K562 (cell line): ENCODE data around the gene PARPBP. TPM values are rescaled to one million over a fixed set of nuclear protein-coding genes. Genes with fewer than 3 reads are reported as not detected.

ENCODE experiments used
- ATAC-seq: fragments of 200-7000 bp; cut with Tn5 transposase; 3 replicates; pipeline ENCODE4 v1.9.1; 2020; ENCODE audit warnings: moderate library complexity
- BruUV-seq: library from RNA; stranded (reverse); fragments of 400-500 nt; replicated peaks from 2 replicates; lab custom pipeline; 2021; lab: Mats Ljungman, UMichigan
- CTCF ChIA-PET: fragments of 300-600 bp; formaldehyde crosslinking; extraction: SDS; loops from one replicate; lab custom pipeline; 2021; ENCODE audit warnings: low intra/inter-chr PET ratio; lab: Yijun Ruan, JAX
- POLR2A ChIA-PET: fragments of 300-600, 350-650 bp; sonication (Branson Sonifier 250); formaldehyde crosslinking; extraction: SDS; loops from one replicate; lab custom pipeline; 2021; ENCODE audit warnings: antibody characterized with exemption, inconsistent platforms; lab: Yijun Ruan, JAX
- DNase-seq, 4 experiments: peaks; one replicate each; pipeline versions ENCODE4 v3.0.0 to v3.0.0-alpha.2; 2011 to 2018; ENCODE audit warnings: low spot score in 3 of 4, mixed read lengths in 3 of 4; ENCODE audit errors: extremely low read depth in 1 of 4
- FAIRE-seq: peaks from 2 replicates; lab custom pipeline; 2011; peaks lifted over from hg19 to GRCh38; lab: Jason Lieb, UNC
- H2AFZ ChIP-seq: 2 replicates; pipeline ENCODE4 v1.6.0; 2011; ENCODE audit warnings: low read depth, low read length, control low read depth, inconsistent platforms
- H3K27ac ChIP-seq: fragments of 200-600 bp; 3 replicates; pipeline ENCODE4 v1.8.0; 2011; ENCODE audit warnings: low read depth, mild to moderate bottlenecking, control low read depth, inconsistent platforms, low read length, moderate library complexity, mixed read lengths; ENCODE audit errors: extremely low read depth
- H3K27me3 ChIP-seq, 2 experiments: fragments of 300-600 bp in 1 of 2; 2 replicates in 1 of 2; 3 replicates in 1 of 2; pipeline versions ENCODE4 v1.6.0 to v1.8.0; 2011; ENCODE audit warnings: inconsistent platforms in 2 of 2, low read length in 2 of 2, mild to moderate bottlenecking in 1 of 2, mixed read lengths in 1 of 2, moderate library complexity in 1 of 2; ENCODE audit not compliant: control insufficient read depth in 2 of 2, insufficient read depth in 2 of 2
- H3K36me3 ChIP-seq: fragments of 300-600 bp; 3 replicates; pipeline ENCODE4 v1.8.0; 2011; ENCODE audit warnings: mild to moderate bottlenecking, low read length, inconsistent platforms; ENCODE audit not compliant: control insufficient read depth, insufficient read depth
- H3K4me1 ChIP-seq, 2 experiments: fragments of 200-600 bp in 1 of 2; replicated peaks in 1 of 2; 2 replicates in 1 of 2; 3 replicates in 1 of 2; pipeline versions ENCODE4 v1.5.1 to v1.8.0; 2011; ENCODE audit warnings: inconsistent platforms in 2 of 2, low read length in 2 of 2, mild to moderate bottlenecking in 1 of 2, mixed read lengths in 1 of 2, moderate library complexity in 1 of 2; ENCODE audit not compliant: control insufficient read depth in 2 of 2, insufficient read depth in 2 of 2
- H3K4me2 ChIP-seq: 2 replicates; pipeline ENCODE4 v1.6.1; 2011; ENCODE audit warnings: low read length, control low read depth, inconsistent platforms, mixed read lengths; ENCODE audit not compliant: insufficient read depth
- H3K4me3 ChIP-seq: fragments of 200-600 bp; sonication (generic), shearing (Covaris generic); 2 replicates; pipeline ENCODE4 v1.5.1; 2016; ENCODE audit warnings: control low read depth, inconsistent platforms
- H3K79me2 ChIP-seq: fragments of 200-600 bp; 3 replicates; pipeline ENCODE4 v1.8.0; 2011; ENCODE audit warnings: low read length, inconsistent platforms; ENCODE audit not compliant: control insufficient read depth, insufficient read depth
- H3K9ac ChIP-seq, 2 experiments: 2 replicates each; pipeline versions ENCODE4 v1.6.0 to v1.6.1; 2011; ENCODE audit warnings: low read depth in 2 of 2, low read length in 2 of 2, control low read depth in 1 of 2, inconsistent platforms in 1 of 2, mild to moderate bottlenecking in 1 of 2, mixed read lengths in 1 of 2; ENCODE audit not compliant: insufficient read depth in 1 of 2
- H3K9me1 ChIP-seq: one replicate; pipeline ENCODE4 v1.6.0; 2011; ENCODE audit warnings: inconsistent platforms, mild to moderate bottlenecking, low read length, moderate library complexity; ENCODE audit not compliant: control insufficient read depth, insufficient read depth
- H3K9me3 ChIP-seq: replicated peaks from 2 replicates; pipeline ENCODE4 v1.5.1; 2011; ENCODE audit warnings: low read depth, low read length, inconsistent platforms; ENCODE audit not compliant: control insufficient read depth, insufficient read depth
- H4K20me1 ChIP-seq: replicated peaks from 2 replicates; pipeline ENCODE4 v1.6.1; 2011; ENCODE audit warnings: low read length, inconsistent platforms, mixed read lengths; ENCODE audit not compliant: control insufficient read depth, insufficient read depth
- ETV5 ChIP-seq: sonication (generic); formaldehyde crosslinking; IDR thresholded peaks from 2 replicates; pipeline ENCODE4 v1.4.0; 2020; ENCODE audit warnings: low read depth, mild to moderate bottlenecking, missing genetic modification reagents
- GATA2 ChIP-seq: sonication (generic); formaldehyde crosslinking; IDR thresholded peaks from 2 replicates; pipeline ENCODE4 v1.4.0; 2020; ENCODE audit warnings: mild to moderate bottlenecking, missing genetic modification reagents
- MECOM ChIP-seq: fragments of 250-450 bp; sonication (Bioruptor Pico); IDR thresholded peaks from 2 replicates; pipeline ENCODE4 v1.8.0; 2022; ENCODE audit warnings: inconsistent platforms
- TFAP4 ChIP-seq: sonication (generic); formaldehyde crosslinking; IDR thresholded peaks from 2 replicates; pipeline ENCODE4 v1.8.0; 2022; ENCODE audit warnings: missing genetic modification reagents, mild to moderate bottlenecking, moderate library complexity, borderline replicate concordance
- ZNF778 ChIP-seq: fragments of 450-650 bp; formaldehyde crosslinking; IDR thresholded peaks from 2 replicates; pipeline ENCODE4 v1.4.0; 2020; ENCODE audit warnings: mild to moderate bottlenecking, moderate library complexity
- in situ Hi-C: fragments of 300-500 bp; cut with MboI; formaldehyde crosslinking; loops from 4 replicates; pipeline ENCODE4 v1.15.0; 2018; ENCODE audit warnings: inconsistent platforms, mixed read lengths
- intact Hi-C: fragments of 100-400 bp; cut with micrococcal nuclease; formaldehyde crosslinking; loops from 2 replicates; pipeline ENCODE4 v1.14.2; 2022
- polyA plus RNA-seq, 8 experiments: library from polyadenylated mRNA; depleted of rRNA in 4 of 8; stranded (reverse) in 5 of 8; unstranded in 3 of 8; fragments of >200 nt; fragmentation: Nextera tagmentation in 2 of 8; fragmentation: Illumina TruSeq in 1 of 8; extraction: Ambion mirVana in 2 of 8; extraction: Trizol in 1 of 8; gene quantifications; 2 replicates each; pipeline versions ENCODE4 v1.2.1 to v1.2.3, GENCODE V29; 2011 to 2014; ENCODE audit warnings: inconsistent platforms in 1 of 8, missing spikeins in 1 of 8
- total RNA-seq, 7 experiments: library from RNA; depleted of rRNA in 6 of 7; stranded (reverse); fragments of >200 nt in 6 of 7; fragmentation: Illumina TruSeq in 2 of 7; extraction: Trizol in 2 of 7; gene quantifications; 2 replicates each; pipeline versions ENCODE4 v1.2.1 to v1.2.3, GENCODE V29; 2011 to 2021; ENCODE audit warnings: low replicate concordance in 1 of 7

PARPBP gene
- total and polyA plus RNA-seq, 9 of the 15 experiments (the other 6 are each of a cell fraction or from before 2014, with no cell fraction given) = 26.1 to 62.5 (median 49.0) TPM

- no peak for FAIRE-seq
- intact Hi-C loops = no loop called here
Observed at GRCh38 chr12:102167821-102168604, 48.0 kb downstream of the PARPBP start.

More at GRCh38 chr12:102167821-102168604, 48.0 kb downstream of the PARPBP start:
- CTCF ChIA-PET = interaction anchor here (0.6 to 0.7 kb wide), 2 partner anchors 208 to 316 kb away, joined by 3 to 4 read pairs; no protein-coding TSS in a partner anchor
- H3K4me1 ChIP-seq = no peaks in the 10 kb centered on the region
- no peak overlapping the region for H3K4me3 ChIP-seq
- no peaks in the 10 kb centered on the region for H3K9me1 ChIP-seq
- no peak overlapping the region for H3K9ac ChIP-seq
- POLR2A ChIA-PET = no interaction called here
- H3K27me3 ChIP-seq = no peaks in the 10 kb centered on the region
- ATAC-seq = no peak
- H3K27ac ChIP-seq = no peak overlapping the region
- no peaks in the 10 kb centered on the region for H3K9me3 ChIP-seq
- no peak for DNase-seq
- in situ Hi-C loops = no loop called here
- no TSS peak for BruUV-seq
- H2AFZ ChIP-seq = no peak overlapping the region
- H4K20me1 ChIP-seq = no peaks in the 10 kb centered on the region
- H3K4me2 ChIP-seq = no peak overlapping the region
- H3K79me2 ChIP-seq = no peaks in the 10 kb centered on the region
- H3K36me3 ChIP-seq = peaks cover 37% of the 10 kb centered on the region
- TF ChIP-seq TFAP4 (CRISPR knock-in tag) = no peak
- no peak for TF ChIP-seq ETV5
- no peak for TF ChIP-seq MECOM (CRISPR knock-in tag)
- TF ChIP-seq ZNF778 (CRISPR knock-in tag) = no peak
- no peak for TF ChIP-seq GATA2 (CRISPR knock-in tag)
